NCI-H748 (cell line): Measurements from ENCODE around the gene CHI3L1.

Source experiments
- DNase-seq: peaks from one replicate; lab custom pipeline; 2025; ENCODE audit not compliant: unreplicated experiment; lab: John Stamatoyannopoulos, UW

The CHI3L1 gene

DNA sequence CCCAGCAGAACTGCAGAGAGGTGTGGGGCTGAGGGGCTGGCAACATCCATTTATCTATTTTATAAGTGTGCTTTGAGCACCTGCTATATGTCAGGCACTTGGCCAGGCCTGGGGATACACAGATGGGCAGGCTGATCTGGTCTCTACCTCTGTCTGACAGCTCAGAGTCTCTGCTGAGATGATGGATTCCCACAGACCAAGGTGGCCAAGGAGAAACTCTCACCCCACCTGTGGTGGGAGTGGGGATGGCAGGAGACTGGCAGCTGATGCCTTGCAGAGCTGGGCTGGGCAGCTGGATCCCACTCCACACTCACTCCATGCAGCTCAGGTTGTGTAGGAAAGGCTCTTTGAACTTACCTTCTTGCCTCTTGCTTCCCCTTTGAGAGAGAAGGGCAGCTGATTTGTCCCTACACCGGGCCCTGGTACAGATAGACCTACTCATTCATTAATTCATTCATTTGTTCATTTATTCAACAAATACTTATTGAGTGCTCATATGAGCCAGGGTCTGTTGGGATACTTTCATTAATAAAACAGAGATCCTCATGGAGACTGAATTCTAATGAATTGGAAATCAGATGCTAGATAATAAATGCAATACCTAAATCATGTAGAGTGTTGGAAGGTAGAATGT, 50.0 kb downstream of the CHI3L1 start:
- DNase-seq: no peak

DNA sequence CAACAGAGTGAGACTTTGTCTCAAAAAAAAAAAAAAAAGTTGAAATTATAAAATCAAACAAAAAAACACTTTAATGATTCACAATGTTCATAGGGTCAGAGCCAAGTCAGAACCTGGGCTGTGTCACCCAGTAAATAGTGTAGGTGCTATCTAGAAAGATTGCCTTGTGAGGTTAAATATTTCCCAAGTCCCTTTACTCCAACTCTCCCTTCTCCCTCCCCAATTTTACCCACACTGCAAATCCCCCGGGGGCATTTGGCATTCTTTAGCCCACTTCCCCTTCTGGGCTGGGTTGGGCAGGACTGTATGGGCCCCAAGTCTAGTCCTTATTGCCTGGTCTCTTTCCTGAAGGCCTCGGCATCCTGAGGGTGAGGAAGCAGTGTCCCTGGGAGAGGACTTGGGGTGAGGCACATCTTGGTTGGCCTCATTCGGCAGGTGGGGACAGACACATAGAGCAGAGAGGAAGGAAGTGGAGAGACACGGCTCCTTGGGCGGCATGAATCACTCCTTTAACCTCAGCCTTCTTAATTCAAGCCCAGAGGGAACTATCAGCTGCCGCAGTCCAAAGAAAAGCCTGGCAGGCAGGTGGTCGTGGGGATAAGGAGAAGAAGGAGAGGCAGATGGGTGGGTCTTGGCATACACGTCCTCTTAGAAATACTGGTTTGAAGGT, 50.7 kb downstream of the CHI3L1 start:
- DNase-seq: no peak

DNA sequence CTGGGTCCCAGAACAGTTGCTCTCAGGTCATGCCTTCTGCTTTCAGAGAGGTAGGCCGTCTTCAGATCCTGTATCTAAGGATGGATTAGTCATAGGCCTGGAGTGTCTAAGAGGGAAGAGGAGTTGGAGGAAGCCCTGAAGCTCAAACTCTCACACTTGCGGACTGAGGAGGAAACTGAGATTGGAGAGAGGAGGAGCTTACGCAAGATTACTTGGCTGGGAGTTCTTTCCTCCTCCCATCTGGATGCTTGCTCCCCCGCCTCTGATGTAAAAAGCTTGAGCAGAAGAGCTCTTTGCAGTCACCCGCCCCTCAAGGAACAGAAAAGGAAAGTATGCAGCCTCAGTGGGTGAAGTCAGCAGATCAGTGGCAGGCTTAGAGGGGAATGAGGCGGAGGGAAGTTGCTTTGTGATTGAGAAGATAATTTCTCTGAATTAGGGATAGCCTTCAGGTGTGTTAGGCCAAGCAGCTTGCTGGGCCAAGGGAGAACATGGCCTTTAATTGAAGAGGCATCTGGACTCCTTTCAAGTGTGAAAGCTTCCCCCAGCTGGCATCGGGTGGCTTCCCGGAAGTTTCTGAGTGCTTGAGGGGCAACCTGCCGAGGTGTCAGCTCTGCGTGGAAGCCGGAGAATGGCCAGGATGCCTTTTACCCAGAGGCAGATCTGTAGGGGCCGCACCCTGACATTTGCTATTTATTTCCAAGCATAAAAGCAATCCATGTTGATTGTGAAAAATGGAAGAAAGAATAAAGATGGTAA, 52.4 kb downstream of the CHI3L1 start:
- DNase-seq: no peak

DNA sequence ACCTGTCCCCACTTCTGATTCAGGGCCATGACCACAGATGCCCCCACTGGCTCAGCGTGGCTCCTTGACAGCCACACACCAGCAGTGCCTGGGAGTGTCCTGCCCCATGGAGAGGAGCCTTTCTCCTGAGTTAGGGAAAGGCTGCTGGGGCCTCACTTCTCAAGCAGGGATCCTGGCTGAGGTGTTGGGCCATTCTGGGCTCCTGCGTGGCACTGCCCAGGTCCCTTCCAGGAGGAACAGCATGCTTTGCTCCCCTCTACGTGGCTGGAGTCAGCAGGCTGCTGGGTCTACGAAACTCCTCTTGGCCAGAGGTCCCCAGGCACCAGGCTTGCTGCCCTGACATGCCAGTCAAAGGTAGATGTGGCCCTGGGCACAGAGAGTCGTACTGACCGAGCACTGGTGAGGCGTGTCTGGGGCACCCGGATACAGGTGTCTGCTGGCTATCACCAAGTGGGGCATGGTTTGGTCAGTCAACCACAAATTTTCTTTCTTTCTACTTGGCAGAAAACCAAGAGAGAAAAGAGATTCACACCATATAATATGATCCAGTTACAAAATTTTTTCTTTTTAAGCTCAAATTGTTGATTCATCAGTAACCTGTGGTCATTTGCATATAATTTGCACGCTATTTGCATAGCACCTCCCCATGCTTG, 54.8 kb downstream of the CHI3L1 start:
- no peak for DNase-seq

DNA sequence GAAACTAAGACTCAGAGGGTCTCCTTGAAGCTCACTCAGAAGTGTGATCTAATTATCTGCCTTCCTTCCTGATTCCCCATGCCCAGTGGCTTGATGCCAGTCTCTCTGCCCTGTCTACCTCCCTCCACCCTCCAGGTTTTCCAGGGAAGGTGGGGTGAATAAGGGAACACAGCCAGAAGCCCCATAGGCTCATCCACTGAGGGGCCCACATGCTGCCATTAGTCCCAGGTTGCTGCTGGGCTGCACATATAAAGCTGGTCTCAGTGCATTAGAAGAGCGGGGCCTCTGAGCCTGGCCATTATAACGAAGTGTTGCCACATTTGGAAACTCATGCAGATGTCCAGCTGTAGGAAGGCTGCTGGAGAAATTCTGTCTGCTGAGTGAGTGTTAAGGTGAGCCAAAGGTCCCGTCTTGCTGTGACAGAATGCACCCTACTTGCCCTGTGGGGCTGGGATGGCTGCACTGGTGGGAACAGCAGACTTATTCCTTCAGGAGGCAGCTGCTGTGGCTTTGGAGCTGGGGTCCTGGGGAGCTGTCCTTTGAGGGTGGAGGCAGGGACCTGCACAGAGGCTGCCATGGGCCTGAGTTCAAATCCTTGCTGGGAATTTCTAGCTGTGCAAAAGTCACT, 56.0 kb downstream of the CHI3L1 start:
- DNase-seq: no peak

DNA sequence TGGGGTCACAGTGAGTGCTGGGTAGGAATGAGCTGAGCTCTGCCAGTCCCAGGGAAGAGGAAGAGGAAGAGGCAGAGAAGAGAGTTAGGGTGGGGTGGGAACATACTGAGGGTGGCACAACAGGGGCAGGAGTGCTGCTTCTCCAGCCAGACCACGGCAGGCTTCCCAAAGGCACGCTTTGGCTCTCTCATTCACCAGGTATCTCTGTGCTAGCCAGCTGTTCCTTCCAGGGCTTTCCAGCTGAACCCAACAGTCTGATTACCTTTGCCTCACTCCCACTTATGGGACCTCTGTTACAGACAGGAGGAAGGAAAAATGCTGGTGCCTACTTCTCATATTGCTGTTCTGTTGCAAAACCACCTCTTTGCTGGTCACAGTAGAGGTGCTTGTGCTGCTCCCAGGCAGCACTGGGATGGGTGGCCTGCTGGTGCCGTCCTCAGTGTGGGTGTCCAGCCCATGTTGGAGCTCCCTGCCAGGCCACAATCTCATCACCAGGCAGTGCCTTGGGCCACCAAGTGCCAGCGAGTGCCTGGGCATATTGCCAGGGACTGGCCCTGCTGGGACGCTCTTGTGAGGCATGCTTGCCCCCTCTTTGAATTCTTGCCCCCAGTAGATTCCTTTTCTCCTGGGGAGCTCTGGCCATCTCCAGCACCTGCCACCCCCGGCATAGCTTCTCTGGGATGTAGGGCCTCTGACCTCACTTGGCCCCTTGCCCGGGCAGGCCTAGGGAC, 56.8 kb downstream of the CHI3L1 start:
- no peak for DNase-seq
